HG03460 (cell line): ENCODE measurements around the gene ATP1A4.

ENCODE experiments used
- ATAC-seq: cut with Tn5 transposase; IDR thresholded peaks from one replicate; pipeline ENCODE4 v1.9.1; 2021; ENCODE audit not compliant: unreplicated experiment

The ATP1A4 gene

GRCh38 chr1:160139840-160140239 is 11.6 kb upstream of the ATP1A4 start:
- no peak for ATAC-seq

DNA sequence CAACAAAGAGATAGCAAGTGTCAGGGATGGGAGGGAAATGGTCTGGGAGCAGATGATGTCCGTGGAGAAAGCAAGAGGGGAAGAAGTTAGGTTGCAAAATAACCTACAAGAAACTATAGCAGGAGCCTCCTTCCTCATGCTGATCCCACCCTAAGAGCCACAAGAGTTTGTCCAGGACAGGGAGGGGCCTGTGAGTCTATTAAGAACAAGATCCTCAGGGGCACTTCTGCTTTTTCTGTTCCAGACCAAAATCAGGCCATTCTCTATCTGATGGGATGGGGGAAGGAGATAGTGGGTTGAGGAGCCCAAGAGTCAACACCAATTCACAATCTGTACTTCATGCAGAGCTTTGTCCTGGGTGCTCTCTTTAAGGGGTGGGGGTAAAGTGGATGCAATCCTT is 7.7 kb upstream of the ATP1A4 start:
- no peak for ATAC-seq

DNA sequence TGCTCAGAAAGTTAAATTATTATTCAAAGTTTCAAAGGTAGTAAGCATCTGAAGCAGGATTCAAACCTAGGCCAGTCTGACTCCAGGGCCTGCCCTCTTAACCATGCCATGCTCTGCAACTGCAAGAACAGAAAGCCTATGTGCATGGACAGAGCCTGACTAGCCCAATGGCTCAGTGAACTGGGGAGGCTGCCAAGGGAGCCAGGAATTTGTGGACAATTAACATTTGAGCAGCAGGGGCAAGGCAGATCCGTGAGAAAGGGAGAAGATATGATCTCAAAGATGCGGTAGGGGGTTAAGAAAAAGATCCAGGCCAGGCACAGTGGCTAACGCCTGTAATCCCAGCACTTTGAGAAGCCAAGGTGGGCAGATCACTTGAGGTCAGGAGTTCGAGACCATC is 6.5 kb upstream of the ATP1A4 start:
- ATAC-seq = no peak

DNA sequence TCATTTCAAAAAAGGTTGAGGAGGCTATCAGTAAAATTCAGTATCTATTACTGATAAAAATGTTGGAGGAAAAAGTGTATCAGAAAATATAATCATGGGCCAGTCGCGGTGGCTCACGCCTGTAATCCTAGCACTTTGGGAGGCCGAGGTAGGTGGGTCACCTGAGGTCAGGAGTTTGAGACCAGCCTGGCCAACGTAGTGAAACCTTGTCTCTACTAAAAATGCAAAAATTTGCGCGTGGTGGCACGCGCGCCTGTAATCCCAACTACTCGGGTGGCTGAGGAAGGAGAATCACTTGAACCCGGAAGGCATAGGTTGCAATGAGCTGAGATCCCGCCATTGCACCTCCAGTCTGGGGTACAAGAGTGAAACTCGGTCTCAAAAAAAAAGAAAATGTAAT is 5.3 kb upstream of the ATP1A4 start:
- no peak for ATAC-seq

- no peak for ATAC-seq
Measured at GRCh38 chr1:160148121-160148520, 3.3 kb upstream of the ATP1A4 start.

DNA sequence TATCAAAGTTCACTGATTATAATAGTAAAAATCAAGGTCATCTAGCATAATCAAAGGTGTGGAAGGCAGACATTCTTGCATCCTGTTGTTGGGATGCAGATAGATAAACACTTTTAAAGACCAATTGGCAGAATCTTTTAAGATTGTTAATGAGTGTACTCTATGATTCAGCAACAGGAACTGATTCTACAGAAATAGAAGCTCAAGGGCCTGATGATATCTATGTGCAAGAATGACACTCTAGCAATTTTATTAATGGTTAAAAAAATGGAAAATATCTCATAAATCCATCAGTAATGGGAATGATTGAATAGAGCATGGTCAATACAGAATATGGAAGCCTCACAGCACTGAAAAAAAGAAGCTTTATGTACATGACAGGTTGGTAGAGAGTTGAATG is 2.2 kb upstream of the ATP1A4 start:
- no peak for ATAC-seq

DNA sequence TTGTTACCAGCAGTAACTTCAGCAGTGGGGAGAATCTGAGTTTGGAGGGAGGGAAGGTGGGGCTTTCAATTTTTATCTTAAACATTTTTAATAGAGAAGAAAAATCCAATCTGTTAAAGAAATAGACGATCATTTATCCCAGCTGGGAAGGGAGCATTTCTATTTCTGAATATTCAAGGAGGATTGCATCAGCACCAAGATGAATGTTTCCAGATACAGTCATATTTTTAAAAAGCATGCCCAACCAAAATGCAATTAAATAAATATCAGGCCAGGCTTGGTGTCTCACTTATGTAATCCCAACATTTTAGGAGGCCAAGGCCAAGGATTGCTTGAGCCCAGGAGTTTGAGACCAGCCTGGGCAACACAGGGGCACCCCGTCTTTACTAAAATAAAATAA is 1.7 kb upstream of the ATP1A4 start:
- ATAC-seq = no peak

DNA sequence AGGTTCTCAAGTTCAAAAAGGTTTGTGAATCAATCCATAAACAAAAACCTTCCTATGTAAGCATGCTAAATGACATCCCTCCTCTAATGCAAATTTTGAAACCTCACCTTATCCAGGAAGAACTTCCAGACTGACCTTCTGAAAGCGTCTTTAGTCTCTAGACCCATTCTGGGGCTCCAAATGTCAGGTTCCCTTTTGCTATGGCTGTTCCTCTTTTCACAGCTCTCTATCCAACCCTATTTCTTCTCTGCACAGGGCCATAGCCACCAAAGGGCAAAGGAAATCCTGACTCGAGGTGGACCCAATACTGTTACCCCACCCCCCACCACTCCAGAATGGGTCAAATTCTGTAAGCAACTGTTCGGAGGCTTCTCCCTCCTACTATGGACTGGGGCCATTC is 3.4 kb downstream of the ATP1A4 start:
- ATAC-seq = no peak

GRCh38 chr1:160156361-160156760 is 5.0 kb downstream of the ATP1A4 start:
- ATAC-seq = no peak

DNA sequence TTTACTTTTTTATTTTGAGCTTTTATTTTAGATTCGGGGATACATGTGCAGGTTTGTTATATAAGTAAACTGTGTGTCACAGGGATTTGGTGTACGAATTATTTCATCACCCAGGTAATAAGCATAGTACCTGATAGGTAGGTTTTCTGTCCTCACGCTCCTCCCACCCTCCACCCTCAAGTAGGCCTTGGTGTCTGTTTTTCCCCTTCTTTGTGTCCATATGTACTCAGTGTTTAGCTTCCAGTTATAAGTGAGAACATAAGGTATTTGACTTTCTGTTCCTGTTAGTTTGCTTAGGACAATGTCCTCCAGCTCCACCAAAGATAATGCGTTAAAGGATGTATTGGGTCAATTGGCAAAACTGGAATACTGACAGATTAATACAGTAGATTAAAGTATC is 5.8 kb downstream of the ATP1A4 start:
- ATAC-seq = no peak

DNA sequence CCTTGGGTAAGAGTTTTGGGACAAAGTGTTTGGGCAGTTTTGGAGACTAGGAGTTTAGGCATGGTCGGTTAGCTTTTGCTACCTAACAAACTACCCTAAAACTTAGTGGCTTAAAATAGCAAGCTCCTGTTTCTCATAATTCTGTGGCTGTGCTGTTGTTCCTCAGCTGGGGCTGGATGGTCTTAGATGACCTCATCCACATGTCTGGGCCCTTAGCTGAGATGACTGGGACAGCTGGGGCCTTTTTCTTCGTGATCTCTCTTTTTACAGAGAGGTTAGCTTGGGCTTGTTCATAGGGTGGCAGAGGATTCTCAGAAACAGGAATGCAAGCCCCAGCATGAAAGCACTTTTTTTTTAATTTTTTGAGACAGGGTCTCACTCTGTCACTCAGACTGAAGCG is 6.6 kb downstream of the ATP1A4 start:
- no peak for ATAC-seq

GRCh38 chr1:160158534-160158933 is 7.1 kb downstream of the ATP1A4 start:
- no peak for ATAC-seq

- no peak for ATAC-seq
Measured at GRCh38 chr1:160159846-160160245, 8.4 kb downstream of the ATP1A4 start.

DNA sequence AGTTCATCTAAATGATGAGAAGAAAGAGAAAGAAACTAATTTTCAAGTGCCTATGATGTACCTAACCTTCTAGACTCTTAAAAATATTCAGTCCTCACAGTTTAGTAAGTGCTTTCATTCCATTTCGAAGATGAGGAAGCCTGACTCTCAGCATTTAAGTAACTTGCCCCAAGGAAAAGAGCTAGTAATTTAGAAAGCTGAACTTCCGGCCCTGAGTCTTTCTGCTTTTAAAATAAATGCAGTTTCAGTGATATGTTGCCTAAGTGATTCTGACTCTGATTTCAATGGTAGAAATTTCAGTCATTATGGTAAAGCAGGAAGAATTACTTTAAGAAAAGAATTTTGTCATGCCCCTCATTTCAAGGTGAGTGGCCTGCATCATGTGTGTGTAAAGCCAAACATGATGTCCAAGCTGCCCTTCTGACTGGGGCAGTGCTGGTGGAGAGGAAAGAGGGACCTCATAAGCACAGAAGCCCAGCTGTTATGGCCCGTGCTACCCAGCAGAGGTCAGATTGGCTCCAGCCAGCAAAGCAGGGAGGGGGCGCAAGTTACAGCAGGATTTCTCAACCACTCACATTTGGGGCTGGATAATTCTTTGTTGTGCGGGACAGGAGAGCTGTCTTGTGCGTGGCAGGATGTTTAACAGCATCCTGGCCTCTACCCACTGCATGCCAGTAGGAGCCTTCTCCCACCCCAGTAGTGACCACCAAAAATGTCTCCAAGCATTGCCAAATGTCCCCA is 10.7 kb downstream of the ATP1A4 start:
- no peak for ATAC-seq

- no peak for ATAC-seq
Measured at GRCh38 chr1:160162931-160163330, 11.5 kb downstream of the ATP1A4 start.

- ATAC-seq = no peak
Measured at GRCh38 chr1:160163615-160164014, 12.2 kb downstream of the ATP1A4 start.

DNA sequence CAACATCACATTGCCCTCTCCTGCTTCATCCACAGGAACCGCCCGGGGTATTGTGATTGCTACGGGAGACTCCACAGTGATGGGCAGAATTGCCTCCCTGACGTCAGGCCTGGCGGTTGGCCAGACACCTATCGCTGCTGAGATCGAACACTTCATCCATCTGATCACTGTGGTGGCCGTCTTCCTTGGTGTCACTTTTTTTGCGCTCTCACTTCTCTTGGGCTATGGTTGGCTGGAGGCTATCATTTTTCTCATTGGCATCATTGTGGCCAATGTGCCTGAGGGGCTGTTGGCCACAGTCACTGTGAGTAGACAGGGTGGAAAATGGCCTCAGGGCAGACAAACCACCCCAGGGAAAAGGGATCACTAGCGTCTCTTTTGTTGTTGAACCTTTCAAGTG is 12.7 kb downstream of the ATP1A4 start:
- no peak for ATAC-seq

- ATAC-seq = no peak
Measured at GRCh38 chr1:160166166-160166868, 14.9 kb downstream of the ATP1A4 start.

GRCh38 chr1:160167056-160167455 is 15.7 kb downstream of the ATP1A4 start:
- ATAC-seq = no peak

DNA sequence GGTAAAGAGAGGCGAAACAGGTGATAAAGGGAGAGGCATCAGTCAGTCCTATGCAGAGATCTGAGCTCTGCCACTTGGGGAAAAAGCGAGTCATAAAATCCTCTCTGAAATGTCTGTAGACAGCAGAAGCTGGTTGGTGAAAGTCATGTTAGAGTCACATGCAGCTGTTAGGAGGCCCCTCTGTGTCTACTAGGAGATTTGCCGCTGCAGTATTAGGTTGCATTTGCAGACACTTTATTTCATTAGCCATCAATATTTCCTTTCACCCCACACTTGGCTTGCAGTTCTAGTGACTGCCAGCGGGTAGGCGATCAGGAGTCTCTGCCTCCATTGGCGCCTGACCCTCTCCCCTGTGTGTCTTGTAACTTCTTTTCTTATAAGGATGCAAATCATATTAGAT is 16.2 kb downstream of the ATP1A4 start:
- ATAC-seq = no peak

DNA sequence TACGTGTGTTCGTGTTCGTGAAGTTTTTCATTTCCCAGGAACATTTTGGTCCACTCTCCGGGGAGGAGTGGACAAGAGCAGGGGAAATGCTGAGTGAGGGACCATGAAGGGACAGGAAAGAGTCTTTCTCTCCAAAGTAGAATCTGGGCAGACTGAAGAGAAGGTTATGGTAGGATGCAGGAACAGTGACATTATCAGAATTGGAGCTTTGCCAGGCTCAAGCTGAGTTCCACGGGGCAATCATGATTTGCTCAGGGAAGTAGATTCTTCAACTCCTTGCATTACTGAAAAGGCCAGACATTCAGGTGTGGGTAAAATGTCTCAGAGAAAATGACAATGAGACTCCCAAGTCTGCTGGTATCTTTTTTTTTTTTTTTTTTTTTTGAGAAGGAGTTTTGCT is 16.6 kb downstream of the ATP1A4 start:
- no peak for ATAC-seq

DNA sequence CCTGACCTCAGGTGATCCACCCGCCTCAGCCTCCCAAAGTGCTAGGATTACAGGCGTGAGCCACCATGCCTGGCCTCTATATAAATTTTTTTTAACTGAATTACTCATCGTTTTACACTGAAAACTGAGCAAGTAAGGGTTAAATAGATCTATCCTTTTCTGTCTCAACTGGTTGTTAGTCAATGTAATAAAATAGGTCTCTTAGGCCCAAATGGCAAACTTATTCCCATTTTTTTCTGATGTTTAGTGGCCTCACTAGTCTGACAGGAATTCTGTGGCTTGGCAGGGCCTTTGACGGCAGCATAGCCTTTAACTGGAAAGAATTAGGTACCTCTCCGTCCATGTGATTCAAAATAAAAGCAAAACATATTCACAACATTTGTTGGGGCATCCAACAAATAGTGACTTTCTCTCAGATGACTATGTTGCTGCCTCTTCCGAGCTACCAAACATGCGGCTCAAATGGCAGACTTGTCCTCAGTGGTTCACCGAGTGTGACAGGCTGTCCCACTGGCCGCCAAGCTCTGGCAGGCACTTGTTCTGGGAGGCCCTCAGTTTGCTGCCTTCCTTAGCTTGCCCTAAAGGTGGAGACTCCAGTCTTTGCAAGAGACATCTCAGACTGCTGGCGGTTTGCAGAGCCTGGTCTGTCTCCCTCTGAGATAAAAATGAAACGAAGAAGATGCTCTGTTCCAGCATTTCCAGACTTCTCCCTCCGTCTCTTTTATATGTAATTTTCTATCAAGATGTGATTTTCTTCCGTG is 17.4 kb downstream of the ATP1A4 start:
- no peak for ATAC-seq
